Trophoblast cell (in vitro differentiated cells and primary cell): ENCODE measurements around the gene CDC42BPB.

Experiments
- DNase-seq, 2 donors: peaks; one replicate each; pipeline ENCODE4 v3.0.0-alpha.2; 2016
- H2AFZ ChIP-seq: 2 replicates; pipeline ENCODE4 v1.6.1; 2013; ENCODE audit warnings: low read length, moderate library complexity, mild to moderate bottlenecking; ENCODE audit not compliant: insufficient read depth, poor library complexity
- H2AK5ac ChIP-seq: 2 replicates; pipeline ENCODE4 v1.6.1; 2013; ENCODE audit warnings: mild to moderate bottlenecking, low read length
- H2BK120ac ChIP-seq: 2 replicates; pipeline ENCODE4 v1.6.1; 2013; ENCODE audit warnings: low read length, mild to moderate bottlenecking, moderate library complexity; ENCODE audit not compliant: insufficient read depth, poor library complexity
- H2BK12ac ChIP-seq: 2 replicates; pipeline ENCODE4 v1.6.1; 2013; ENCODE audit warnings: mild to moderate bottlenecking, low read length, moderate library complexity
- H2BK5ac ChIP-seq: 2 replicates; pipeline ENCODE4 v1.6.1; 2013; ENCODE audit warnings: low read length, low read depth, moderate library complexity, mild to moderate bottlenecking; ENCODE audit not compliant: poor library complexity
- H3K14ac ChIP-seq: 2 replicates; pipeline ENCODE4 v1.6.1; 2013; ENCODE audit warnings: mild to moderate bottlenecking, low read length
- H3K18ac ChIP-seq: 2 replicates; pipeline ENCODE4 v1.6.1; 2013; ENCODE audit warnings: mild to moderate bottlenecking, low read length
- H3K23ac ChIP-seq: 2 replicates; pipeline ENCODE4 v1.6.1; 2013; ENCODE audit warnings: low read length
- H3K27ac ChIP-seq: 2 replicates; pipeline ENCODE4 v1.5.1; 2013; ENCODE audit warnings: low read depth, mild to moderate bottlenecking, inconsistent platforms, low read length, moderate library complexity
- H3K27me3 ChIP-seq: 2 replicates; pipeline ENCODE4 v1.6.1; 2013; ENCODE audit warnings: inconsistent platforms, mild to moderate bottlenecking, low read length, moderate library complexity; ENCODE audit not compliant: insufficient read depth
- H3K36me3 ChIP-seq, 2 experiments: 1 replicate in 1 of 2; 2 replicates in 1 of 2; pipeline ENCODE4 v1.6.1; 2013; ENCODE audit warnings: low read length in 2 of 2, mild to moderate bottlenecking in 2 of 2, moderate library complexity in 1 of 2; ENCODE audit not compliant: insufficient read depth in 2 of 2, control insufficient read depth in 1 of 2
- H3K4ac ChIP-seq: 2 replicates; pipeline ENCODE4 v1.6.1; 2013; ENCODE audit warnings: low read depth, mild to moderate bottlenecking, low read length, moderate library complexity
- H3K4me1 ChIP-seq, 2 experiments: 1 replicate in 1 of 2; 2 replicates in 1 of 2; pipeline ENCODE4 v1.6.1; 2013; ENCODE audit warnings: low read length in 2 of 2, mild to moderate bottlenecking in 2 of 2, moderate library complexity in 1 of 2; ENCODE audit not compliant: insufficient read depth in 2 of 2, control insufficient read depth in 1 of 2
- H3K4me2 ChIP-seq: 2 replicates; pipeline ENCODE4 v1.6.1; 2013; ENCODE audit warnings: inconsistent platforms, mild to moderate bottlenecking, low read length, moderate library complexity
- H3K4me3 ChIP-seq: 2 replicates; pipeline ENCODE4 v1.5.1; 2013; ENCODE audit warnings: mild to moderate bottlenecking, low read depth, low read length, inconsistent platforms
- H3K79me1 ChIP-seq: one replicate; pipeline ENCODE4 v1.6.1; 2013; ENCODE audit warnings: low read length
- H3K79me2 ChIP-seq: 2 replicates; pipeline ENCODE4 v1.6.1; 2013; ENCODE audit warnings: low read length, mild to moderate bottlenecking; ENCODE audit not compliant: control insufficient read depth, insufficient read depth, poor library complexity
- H3K9ac ChIP-seq: 2 replicates; pipeline ENCODE4 v1.6.1; 2013; ENCODE audit warnings: mild to moderate bottlenecking, low read length
- H3K9me3 ChIP-seq: 2 replicates; pipeline ENCODE4 v1.6.1; 2013; ENCODE audit warnings: low read depth, mild to moderate bottlenecking, control low read depth, inconsistent platforms, low read length; ENCODE audit not compliant: insufficient read depth
- H4K12ac ChIP-seq: 2 replicates; pipeline ENCODE4 v1.6.1; 2013; ENCODE audit warnings: low read depth, mild to moderate bottlenecking, low read length, moderate library complexity
- H4K8ac ChIP-seq: 2 replicates; pipeline ENCODE4 v1.6.1; 2013; ENCODE audit warnings: low read depth, mild to moderate bottlenecking, low read length, moderate library complexity
- H4K91ac ChIP-seq: one replicate; pipeline ENCODE4 v1.6.1; 2013; ENCODE audit warnings: low read depth, mild to moderate bottlenecking, low read length, moderate library complexity
- WGBS: extraction: QIAGEN DNeasy Blood & Tissue Kit; methylation state at CpG from one replicate; pipeline ENCODE4 v1.1.7; 2013; ENCODE audit warnings: missing lambda C conversion rate; ENCODE audit not compliant: insufficient read length, insufficient coverage; ENCODE audit errors: extremely low coverage; 5-methylcytosine and 5-hydroxymethylcytosine counted together

The CDC42BPB gene

DNA sequence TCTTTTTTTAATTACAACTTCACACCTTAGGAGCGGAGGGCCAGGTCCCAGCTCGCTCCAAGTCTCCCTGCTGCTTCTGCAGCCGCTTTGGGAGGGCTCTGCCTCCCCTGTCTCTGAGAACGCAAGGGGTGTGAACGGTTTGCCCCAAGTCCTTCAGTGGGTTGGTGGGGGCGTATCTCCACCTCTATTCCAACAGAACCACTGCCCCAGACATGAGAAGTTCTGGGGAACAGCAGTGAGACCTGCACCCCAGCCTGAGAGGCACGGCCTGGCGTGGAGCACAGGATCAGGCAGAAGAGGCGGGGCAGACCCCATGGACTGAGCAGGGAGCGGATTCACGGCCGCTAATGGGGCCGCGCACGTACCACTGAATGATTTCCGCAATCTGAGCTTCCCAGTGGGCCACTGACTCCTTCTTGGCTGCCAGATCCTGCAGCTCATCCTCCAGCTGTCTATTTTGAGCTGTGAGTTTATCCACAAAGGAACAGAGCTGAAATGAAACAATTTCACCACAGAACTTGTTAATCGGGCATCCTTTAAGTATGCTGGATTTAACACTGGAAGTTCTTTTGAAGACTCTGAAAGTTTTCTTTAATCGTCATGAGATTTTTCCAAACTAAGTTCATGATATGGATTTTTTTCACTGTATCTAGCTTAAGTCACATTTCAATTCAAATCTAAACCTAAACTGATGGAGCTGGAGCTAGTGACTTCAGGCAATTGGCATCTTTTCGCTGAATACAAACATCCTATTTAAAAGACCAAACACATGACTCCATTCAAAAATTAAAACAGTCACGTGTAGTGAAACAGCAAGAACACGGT is 90.5 kb downstream of the CDC42BPB start:
- Histone ChIP-seq H3K18ac (no peak overlapping the region), H2BK5ac (no peak overlapping the region), H3K4me1 (no peaks in the 10 kb centered on the region), H3K79me1 (no peaks in the 10 kb centered on the region), H3K36me3 (peaks cover 66 to 72% of the 10 kb centered on the region in 2 experiments), H2BK120ac (no peak overlapping the region), H3K9me3 (peaks cover 1% of the 10 kb centered on the region), H3K4me3 (no peak overlapping the region), H4K12ac (no peak overlapping the region), H3K79me2 (no peaks in the 10 kb centered on the region), H3K4ac (no peak overlapping the region), H3K27ac (no peak overlapping the region), H2AFZ (no peak overlapping the region), H2AK5ac (no peak overlapping the region), H4K91ac (no peak overlapping the region), H3K14ac (no peak overlapping the region), H3K9ac (no peak overlapping the region), H3K27me3 (no peaks in the 10 kb centered on the region), H3K23ac (no peak overlapping the region), H2BK12ac (no peak overlapping the region), H4K8ac (no peak overlapping the region), H3K4me2 (no peak overlapping the region)
- no peak for DNase-seq
- no CpG with 5 or more reads among the region's 21 CpGs for WGBS

- Histone ChIP-seq H3K4me1 (no peaks in the 10 kb centered on the region), H2AFZ (no peak overlapping the region), H3K79me2 (no peaks in the 10 kb centered on the region), H2BK120ac (no peak overlapping the region), H4K91ac (no peak overlapping the region), H3K18ac (no peak overlapping the region), H2AK5ac (no peak overlapping the region), H4K8ac (no peak overlapping the region), H3K14ac (no peak overlapping the region), H3K9ac (no peak overlapping the region), H3K4ac (no peak overlapping the region), H2BK5ac (no peak overlapping the region), H3K36me3 (peaks cover 64 to 69% of the 10 kb centered on the region in 2 experiments), H3K27ac (no peak overlapping the region), H3K4me2 (no peak overlapping the region), H4K12ac (no peak overlapping the region), H3K9me3 (no peaks in the 10 kb centered on the region), H3K27me3 (no peaks in the 10 kb centered on the region), H2BK12ac (no peak overlapping the region), H3K79me1 (no peaks in the 10 kb centered on the region), H3K4me3 (no peak overlapping the region), H3K23ac (no peak overlapping the region)
- DNase-seq = no peak
- WGBS = 100% methylated on average over 1 of the region's 20 CpGs
These were observed 91.2 kb downstream of the CDC42BPB start for GRCh38 chr14:102965971-102966655.

GRCh38 chr14:102965282-102965681 is 92.1 kb downstream of the CDC42BPB start:
- Histone ChIP-seq H3K79me2 (no peaks in the 10 kb centered on the region), H3K14ac (no peak overlapping the region), H3K36me3 (peaks cover 61 to 72% of the 10 kb centered on the region in 2 experiments), H3K4me2 (no peak overlapping the region), H3K79me1 (no peaks in the 10 kb centered on the region), H4K91ac (no peak overlapping the region), H2BK5ac (no peak overlapping the region), H2BK120ac (no peak overlapping the region), H4K12ac (no peak overlapping the region), H2AFZ (no peak overlapping the region), H3K27ac (no peak overlapping the region), H3K4ac (no peak overlapping the region), H3K9ac (no peak overlapping the region), H3K18ac (no peak overlapping the region), H2BK12ac (no peak overlapping the region), H3K4me3 (no peak overlapping the region), H2AK5ac (no peak overlapping the region), H3K4me1 (no peaks in the 10 kb centered on the region), H3K27me3 (no peaks in the 10 kb centered on the region), H3K23ac (no peak overlapping the region), H3K9me3 (no peaks in the 10 kb centered on the region), H4K8ac (no peak overlapping the region)
- peak in 1 of 2 donors; percentile 44 for DNase-seq
- no CpG with 5 or more reads among the region's 3 CpGs for WGBS

- no peak overlapping the region for H4K91ac ChIP-seq
- no CpG with 5 or more reads among the region's 39 CpGs for WGBS
These were observed 93.1 kb downstream of the CDC42BPB start for GRCh38 chr14:102964152-102964730.

More at GRCh38 chr14:102964152-102964730, 93.1 kb downstream of the CDC42BPB start:
- no peak overlapping the region for H3K4ac ChIP-seq
- no peak overlapping the region for H3K23ac ChIP-seq
- H2BK12ac ChIP-seq = no peak overlapping the region
- no peak overlapping the region for H3K18ac ChIP-seq
- H4K12ac ChIP-seq = no peak overlapping the region
- H3K9me3 ChIP-seq = no peaks in the 10 kb centered on the region
- H3K14ac ChIP-seq = no peak overlapping the region
- no peaks in the 10 kb centered on the region for H3K4me1 ChIP-seq
- no peak overlapping the region for H2BK120ac ChIP-seq
- peaks cover 56 to 69% of the 10 kb centered on the region in 2 experiments for H3K36me3 ChIP-seq
- H3K27ac ChIP-seq = no peak overlapping the region
- H2AFZ ChIP-seq = no peak overlapping the region
- H2BK5ac ChIP-seq = no peak overlapping the region
- H3K4me2 ChIP-seq = no peak overlapping the region
- no peak overlapping the region for H3K9ac ChIP-seq
- DNase-seq = no peak
- no peaks in the 10 kb centered on the region for H3K27me3 ChIP-seq
- H4K8ac ChIP-seq = no peak overlapping the region
- H2AK5ac ChIP-seq = no peak overlapping the region
- H3K79me1 ChIP-seq = no peaks in the 10 kb centered on the region
- H3K79me2 ChIP-seq = no peaks in the 10 kb centered on the region
- no peak overlapping the region for H3K4me3 ChIP-seq
